Suprapubic skin (tissue), 4 donors: Measurements from ENCODE around the gene PITPNM2. TPM values are rescaled to one million over a fixed set of nuclear protein-coding genes. Genes with fewer than 3 reads are reported as not detected.

Experiments
- DNase-seq, 2 donors: peaks; one replicate each; pipeline ENCODE4 v3.0.0-alpha.2; 2019; ENCODE audit warnings: low spot score in 2 of 2
- H3K27ac ChIP-seq: fragments of 200-600 bp; sonication (generic); one replicate; pipeline ENCODE4 v1.5.1; 2019
- H3K27me3 ChIP-seq: fragments of 200-600 bp; sonication (generic); one replicate; pipeline ENCODE4 v1.5.1; 2019
- H3K36me3 ChIP-seq: fragments of 200-600 bp; sonication (generic); one replicate; pipeline ENCODE4 v1.5.1; 2019
- H3K4me1 ChIP-seq: fragments of 200-600 bp; sonication (generic); one replicate; pipeline ENCODE4 v1.5.1; 2019
- H3K4me3 ChIP-seq: fragments of 200-600 bp; sonication (generic); one replicate; pipeline ENCODE4 v1.5.1; 2019; ENCODE audit warnings: mild to moderate bottlenecking
- H3K9me3 ChIP-seq: fragments of 200-600 bp; sonication (generic); one replicate; pipeline ENCODE4 v1.5.1; 2019
- EP300 ChIP-seq: sonication (generic); formaldehyde crosslinking; IDR thresholded peaks from one replicate; pipeline ENCODE4 v1.6.1; 2017; ENCODE audit warnings: antibody characterized with exemption
- POLR2A ChIP-seq, 2 donors: fragments of 450-650 bp; IDR thresholded peaks; one replicate each; pipeline ENCODE4 v1.6.1; 2017; ENCODE audit warnings: antibody characterized with exemption in 2 of 2, mild to moderate bottlenecking in 2 of 2, moderate library complexity in 2 of 2
- POLR2AphosphoS5 ChIP-seq, 3 donors: sonication (generic); formaldehyde crosslinking; IDR thresholded peaks; one replicate each; pipeline ENCODE4 v1.6.1; 2017; ENCODE audit warnings: antibody characterized with exemption in 3 of 3
- WGBS: methylation state at CpG from one replicate; pipeline ENCODE4 v1.1.5; 2018; 5-methylcytosine and 5-hydroxymethylcytosine counted together
- total RNA-seq, 4 donors: library from RNA; depleted of rRNA; stranded (reverse); fragments of >200 nt; gene quantifications; one replicate each; pipeline ENCODE4 v1.1.0, GENCODE V29; 2016
- TF ChIP-seq, protein P1 (sequence below), 2 donors: fragments of 200-600 bp in 1 of 2; fragments of 450-650 bp in 1 of 2; sonication (generic) in 1 of 2; IDR thresholded peaks; one replicate each; pipeline ENCODE4 v1.5.1; 2016 to 2019; ENCODE audit warnings: antibody characterized with exemption in 2 of 2, mild to moderate bottlenecking in 1 of 2, moderate library complexity in 1 of 2

PITPNM2 gene
- total RNA-seq, 4 donors from 2014 or later: 5.9 to 11.8 (median 6.9) TPM

DNA sequence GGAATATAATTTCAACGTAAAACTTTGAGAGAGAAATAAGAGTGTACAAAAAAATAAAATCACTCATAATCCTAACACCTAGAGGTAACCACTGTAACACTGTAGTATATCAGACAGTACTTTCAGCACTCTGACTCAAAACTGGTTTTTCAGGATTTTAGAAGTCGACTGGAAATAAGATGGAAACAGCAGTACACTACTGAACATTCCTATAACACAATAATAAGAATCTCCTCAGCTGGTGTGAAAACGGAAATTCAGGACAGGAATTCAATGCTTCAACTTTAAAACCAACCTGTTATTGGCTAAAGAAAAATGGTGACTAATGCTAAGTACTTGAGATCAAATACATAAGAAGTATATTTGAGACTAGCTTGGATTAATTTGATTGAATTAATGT lies 12.3 kb upstream of the PITPNM2 start:
- TF ChIP-seq EP300 (no peak), POLR2AphosphoS5 (IDR thresholded peaks at IDR 0.05) (no peak), POLR2A (IDR thresholded peaks at IDR 0.05) (no peak)
- TF ChIP-seq, protein P1, sequence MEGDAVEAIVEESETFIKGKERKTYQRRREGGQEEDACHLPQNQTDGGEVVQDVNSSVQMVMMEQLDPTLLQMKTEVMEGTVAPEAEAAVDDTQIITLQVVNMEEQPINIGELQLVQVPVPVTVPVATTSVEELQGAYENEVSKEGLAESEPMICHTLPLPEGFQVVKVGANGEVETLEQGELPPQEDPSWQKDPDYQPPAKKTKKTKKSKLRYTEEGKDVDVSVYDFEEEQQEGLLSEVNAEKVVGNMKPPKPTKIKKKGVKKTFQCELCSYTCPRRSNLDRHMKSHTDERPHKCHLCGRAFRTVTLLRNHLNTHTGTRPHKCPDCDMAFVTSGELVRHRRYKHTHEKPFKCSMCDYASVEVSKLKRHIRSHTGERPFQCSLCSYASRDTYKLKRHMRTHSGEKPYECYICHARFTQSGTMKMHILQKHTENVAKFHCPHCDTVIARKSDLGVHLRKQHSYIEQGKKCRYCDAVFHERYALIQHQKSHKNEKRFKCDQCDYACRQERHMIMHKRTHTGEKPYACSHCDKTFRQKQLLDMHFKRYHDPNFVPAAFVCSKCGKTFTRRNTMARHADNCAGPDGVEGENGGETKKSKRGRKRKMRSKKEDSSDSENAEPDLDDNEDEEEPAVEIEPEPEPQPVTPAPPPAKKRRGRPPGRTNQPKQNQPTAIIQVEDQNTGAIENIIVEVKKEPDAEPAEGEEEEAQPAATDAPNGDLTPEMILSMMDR (IDR thresholded peaks at IDR 0.05): no peak
- no peak overlapping the region for H3K27ac ChIP-seq
- H3K4me3 ChIP-seq: no peak overlapping the region
- H3K27me3 ChIP-seq: no peaks in the 10 kb centered on the region
- DNase-seq: no peak
- no peaks in the 10 kb centered on the region for H3K9me3 ChIP-seq
- no peaks in the 10 kb centered on the region for H3K4me1 ChIP-seq
- 61% methylated on average over 3 of the region's 3 CpGs for WGBS
- peaks cover 14% of the 10 kb centered on the region for H3K36me3 ChIP-seq

- H3K4me3 ChIP-seq: no peak overlapping the region
- no peaks in the 10 kb centered on the region for H3K27me3 ChIP-seq
- TF ChIP-seq EP300 (no peak), POLR2A (IDR thresholded peaks at IDR 0.05) (no peak), POLR2AphosphoS5 (IDR thresholded peaks at IDR 0.05) (no peak)
- TF ChIP-seq, protein P1 (IDR thresholded peaks at IDR 0.05): no peak
- 67% methylated on average over 11 of the region's 11 CpGs for WGBS
- no peaks in the 10 kb centered on the region for H3K9me3 ChIP-seq
- peaks cover 7% of the 10 kb centered on the region for H3K36me3 ChIP-seq
- no peaks in the 10 kb centered on the region for H3K4me1 ChIP-seq
- no peak for DNase-seq
- H3K27ac ChIP-seq: no peak overlapping the region
Measured at GRCh38 chr12:123160801-123161487, 10.1 kb upstream of the PITPNM2 start.

- no peaks in the 10 kb centered on the region for H3K9me3 ChIP-seq
- H3K4me3 ChIP-seq: no peak overlapping the region
- WGBS: 66% methylated on average over 2 of the region's 2 CpGs
- H3K27me3 ChIP-seq: no peaks in the 10 kb centered on the region
- no peak overlapping the region for H3K27ac ChIP-seq
- TF ChIP-seq, protein P1 (IDR thresholded peaks at IDR 0.05): no peak
- TF ChIP-seq POLR2A (IDR thresholded peaks at IDR 0.05): no peak
- TF ChIP-seq EP300: no peak
- TF ChIP-seq POLR2AphosphoS5 (IDR thresholded peaks at IDR 0.05): no peak
- peaks cover 25% of the 10 kb centered on the region for H3K4me1 ChIP-seq
- no peaks in the 10 kb centered on the region for H3K36me3 ChIP-seq
- no peak for DNase-seq
Measured at GRCh38 chr12:123153906-123154305, 3.0 kb upstream of the PITPNM2 start.

DNA sequence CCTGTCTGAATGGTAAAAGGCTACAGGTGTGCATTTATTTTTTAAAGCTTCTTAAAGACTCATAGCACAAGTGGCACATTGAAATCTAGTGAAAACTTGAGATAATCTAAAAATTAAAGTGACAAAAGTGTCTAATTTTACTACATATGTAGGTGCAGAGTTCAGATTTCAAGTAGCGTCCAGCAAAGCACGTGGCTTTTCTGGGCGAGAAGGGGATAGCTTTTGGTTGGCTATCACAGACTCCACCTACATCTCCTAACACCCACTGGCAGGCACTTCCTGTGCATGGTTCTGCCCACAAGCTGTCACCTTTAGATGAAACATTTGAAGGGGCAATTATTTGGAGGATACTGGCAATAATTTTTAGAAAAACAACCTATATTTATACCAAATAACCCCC lies 1.9 kb upstream of the PITPNM2 start:
- no peak for DNase-seq
- Histone ChIP-seq H3K4me3 (no peak overlapping the region), H3K27me3 (no peaks in the 10 kb centered on the region), H3K4me1 (peaks cover 29% of the 10 kb centered on the region), H3K27ac (no peak overlapping the region), H3K36me3 (no peaks in the 10 kb centered on the region), H3K9me3 (no peaks in the 10 kb centered on the region)
- no peak for TF ChIP-seq POLR2A (IDR thresholded peaks at IDR 0.05)
- TF ChIP-seq, protein P1 (IDR thresholded peaks at IDR 0.05): no peak
- TF ChIP-seq EP300: no peak
- no peak for TF ChIP-seq POLR2AphosphoS5 (IDR thresholded peaks at IDR 0.05)
- 71% methylated on average over 3 of the region's 3 CpGs for WGBS

GRCh38 chr12:123151457-123152454 lies 866 bp upstream of the PITPNM2 start:
- WGBS: 35% methylated on average over 41 of the region's 46 CpGs
- Histone ChIP-seq H3K9me3 (no peaks in the 10 kb centered on the region), H3K27ac (peak overlapping the region; percentile 76), H3K36me3 (no peaks in the 10 kb centered on the region), H3K27me3 (no peaks in the 10 kb centered on the region), H3K4me3 (peak overlapping the region; percentile 79), H3K4me1 (peaks cover 29% of the 10 kb centered on the region)
- TF ChIP-seq EP300 (no peak), POLR2AphosphoS5 (IDR thresholded peaks at IDR 0.05) (no peak), POLR2A (IDR thresholded peaks at IDR 0.05) (no peak)
- TF ChIP-seq, protein P1 (IDR thresholded peaks at IDR 0.05): no peak
- DNase-seq: no peak
